Kidney epithelial cell (primary cell): ENCODE results near the gene ZNF784. TPM values are rescaled to one million over a fixed set of nuclear protein-coding genes. Genes with fewer than 3 reads are reported as not detected.

Experiments
- DNase-seq: peaks from one replicate; pipeline ENCODE4 v3.0.0-alpha.2; 2010; ENCODE audit warnings: low read depth
- H3K27me3 ChIP-seq: 2 replicates; pipeline ENCODE4 v1.6.0; 2011; ENCODE audit warnings: low read length; ENCODE audit not compliant: control insufficient read depth, insufficient read depth
- H3K36me3 ChIP-seq: 2 replicates; pipeline ENCODE4 v1.5.1; 2011; ENCODE audit warnings: low read length; ENCODE audit not compliant: control insufficient read depth, insufficient read depth
- H3K4me3 ChIP-seq: 2 replicates; pipeline ENCODE4 v1.5.1; 2011; ENCODE audit warnings: low read depth, mild to moderate bottlenecking, control low read depth, low read length
- CTCF ChIP-seq: IDR thresholded peaks from 2 replicates; pipeline ENCODE4 v1.5.1; 2011; ENCODE audit warnings: mild to moderate bottlenecking, moderate library complexity, low read length, control low read depth, inconsistent platforms; ENCODE audit not compliant: insufficient read depth, poor library complexity, severe bottlenecking
- total RNA-seq: library from RNA; depleted of rRNA; stranded (reverse); fragments of >200 nt; gene quantifications from 2 replicates; pipeline ENCODE4 v1.2.3, GENCODE V29; 2015

The ZNF784 gene
- total RNA-seq, 1 donor from 2014 or later = 3.6 TPM

DNA sequence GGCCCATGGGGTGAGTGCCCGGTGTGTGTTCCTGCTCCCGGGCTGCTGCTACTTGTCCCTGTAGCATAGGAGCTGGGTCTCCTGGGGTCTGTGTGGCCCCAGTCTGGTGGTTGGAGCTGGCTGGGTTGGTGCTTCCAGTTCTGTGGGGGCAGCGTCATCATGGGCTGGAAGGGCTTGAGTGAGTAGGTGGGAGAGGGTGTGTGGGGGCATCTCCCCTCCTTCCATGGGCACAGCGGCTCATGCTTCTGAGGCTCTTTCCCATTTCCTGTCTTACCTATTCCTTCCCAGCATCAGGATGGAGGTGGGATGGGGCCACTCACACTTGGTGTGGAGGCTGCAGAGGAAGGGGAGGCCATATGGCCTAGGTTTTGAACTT lies 42.6 kb upstream of the ZNF784 start:
- H3K36me3 ChIP-seq = peaks cover 13% of the 10 kb centered on the region
- no peak for TF ChIP-seq CTCF
- H3K27me3 ChIP-seq = no peaks in the 10 kb centered on the region
- H3K4me3 ChIP-seq = no peak overlapping the region
- DNase-seq = no peak

- H3K36me3 ChIP-seq = peaks cover 13% of the 10 kb centered on the region
- no peaks in the 10 kb centered on the region for H3K27me3 ChIP-seq
- no peak overlapping the region for H3K4me3 ChIP-seq
- no peak for DNase-seq
- no peak for TF ChIP-seq CTCF
Observed at GRCh38 chr19:55666343-55667005, 42.1 kb upstream of the ZNF784 start.

- TF ChIP-seq CTCF = no peak
Observed at GRCh38 chr19:55663846-55664536, 39.6 kb upstream of the ZNF784 start.

DNA sequence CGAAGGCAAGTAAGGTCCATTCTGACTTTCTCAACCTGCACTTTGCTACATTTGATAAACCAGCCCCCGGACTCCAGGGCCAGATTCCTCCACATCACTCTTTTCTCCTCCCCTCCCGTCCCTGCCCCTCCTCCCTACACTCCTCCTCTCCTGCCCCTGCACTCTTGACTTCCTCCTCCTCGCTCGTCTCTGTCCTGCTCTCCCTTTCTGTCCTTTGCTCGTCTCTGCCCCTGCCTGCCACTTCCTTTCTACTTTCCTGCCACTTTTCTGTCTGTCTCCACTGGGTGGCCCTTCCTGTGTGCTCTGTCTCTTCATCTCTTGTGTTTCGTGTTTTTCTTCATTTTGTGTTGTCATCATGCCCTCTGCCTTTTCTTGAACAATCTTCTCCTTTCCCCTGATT lies 37.5 kb upstream of the ZNF784 start:
- no peak for TF ChIP-seq CTCF
- Histone ChIP-seq H3K36me3 (peaks cover 10% of the 10 kb centered on the region), H3K27me3 (no peaks in the 10 kb centered on the region), H3K4me3 (no peak overlapping the region)
- DNase-seq = no peak

More at GRCh38 chr19:55663846-55664536, 39.6 kb upstream of the ZNF784 start:
- no peak for DNase-seq
- H3K4me3 ChIP-seq = no peak overlapping the region
- H3K36me3 ChIP-seq = peaks cover 10% of the 10 kb centered on the region
- H3K27me3 ChIP-seq = no peaks in the 10 kb centered on the region

DNA sequence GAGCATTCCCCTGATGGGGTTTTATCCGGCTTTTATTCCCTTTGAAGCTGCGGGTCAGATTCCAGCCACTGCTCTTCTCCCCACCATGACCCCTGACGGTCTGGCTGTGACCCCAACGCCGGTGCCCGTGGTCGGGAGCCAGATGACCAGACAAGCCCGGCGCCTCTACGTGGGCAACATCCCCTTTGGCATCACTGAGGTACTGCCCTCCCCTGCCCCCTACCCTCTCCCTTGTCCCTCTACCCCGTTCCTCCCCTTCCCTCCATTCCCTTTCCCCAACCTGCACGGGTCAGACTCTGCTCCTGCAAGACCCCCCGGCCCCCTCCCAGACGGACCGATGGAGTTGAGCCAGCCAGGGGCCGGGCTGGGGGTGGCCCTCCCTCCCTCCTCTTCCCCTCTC lies 36.6 kb upstream of the ZNF784 start:
- no peak for TF ChIP-seq CTCF
- H3K4me3 ChIP-seq = no peak overlapping the region
- no peak for DNase-seq
- peaks cover 8% of the 10 kb centered on the region for H3K36me3 ChIP-seq
- H3K27me3 ChIP-seq = no peaks in the 10 kb centered on the region
